HepG2 (cell line): ENCODE results near the gene MYLK. TPM values are rescaled to one million over a fixed set of nuclear protein-coding genes. Genes with fewer than 3 reads are reported as not detected.

ENCODE experiments used
- ATAC-seq: fragments of 200-7000 bp; cut with Tn5 transposase; 3 replicates; pipeline ENCODE4 v1.9.1; 2020; ENCODE audit warnings: mild to moderate bottlenecking, moderate library complexity
- BruUV-seq: library from RNA; stranded (reverse); fragments of 400-500 nt; replicated peaks from 2 replicates; lab custom pipeline; 2021; lab: Mats Ljungman, UMichigan
- CTCF ChIA-PET: fragments of 300-600 bp; formaldehyde crosslinking; extraction: SDS; loops from one replicate; lab custom pipeline; 2021; ENCODE audit warnings: low total read pairs, inconsistent platforms, low intra/inter-chr PET ratio; lab: Yijun Ruan, JAX
- POLR2A ChIA-PET: fragments of 350-600 bp; sonication (Branson Sonifier 250); formaldehyde crosslinking; loops from one replicate; lab custom pipeline; 2020; ENCODE audit warnings: antibody characterized with exemption, inconsistent platforms; lab: Yijun Ruan, JAX
- DNase-seq: peaks from one replicate; pipeline ENCODE4 v3.0.0-alpha.2; 2015; ENCODE audit warnings: low spot score
- FAIRE-seq: peaks from 3 replicates; lab custom pipeline; 2011; peaks lifted over from hg19 to GRCh38; lab: Jason Lieb, UNC
- H2AFZ ChIP-seq: one replicate; pipeline ENCODE4 v1.6.1; 2011; ENCODE audit warnings: low read length, inconsistent platforms
- H3K27ac ChIP-seq: fragments of 300-600 bp; 3 replicates; pipeline ENCODE4 v1.8.0; 2011; ENCODE audit warnings: mixed run types, mild to moderate bottlenecking, mixed read lengths, low read length, inconsistent platforms; ENCODE audit not compliant: insufficient read depth; ENCODE audit errors: extremely low read length
- H3K27me3 ChIP-seq, 2 experiments: fragments of 200-600 bp in 1 of 2; 2 replicates in 1 of 2; 3 replicates in 1 of 2; pipeline versions ENCODE4 v1.6.0 to v1.8.0; 2011; ENCODE audit warnings: low read length in 2 of 2, mild to moderate bottlenecking in 2 of 2, moderate library complexity in 2 of 2, inconsistent platforms in 1 of 2; ENCODE audit not compliant: insufficient read depth in 2 of 2, control insufficient read depth in 1 of 2
- H3K36me3 ChIP-seq, 2 experiments: fragments of 200-600 bp in 1 of 2; replicated peaks in 1 of 2; 2 replicates in 1 of 2; 3 replicates in 1 of 2; pipeline versions ENCODE4 v1.5.1 to v1.8.0; 2011; ENCODE audit warnings: low read length in 2 of 2, inconsistent platforms in 1 of 2; ENCODE audit not compliant: insufficient read depth in 2 of 2, control insufficient read depth in 1 of 2
- H3K4me1 ChIP-seq: 2 replicates; pipeline ENCODE4 v1.5.1; 2012; ENCODE audit warnings: low read length, inconsistent platforms; ENCODE audit not compliant: insufficient read depth
- H3K4me2 ChIP-seq: 2 replicates; pipeline ENCODE4 v1.6.0; 2011; ENCODE audit warnings: low read depth, low read length, inconsistent platforms
- H3K4me3 ChIP-seq, 3 experiments: fragments of 200-600 bp in 1 of 3; sonication (generic), shearing (Covaris generic) in 1 of 3; replicated peaks in 1 of 3; 2 replicates each; pipeline ENCODE4 v1.5.1; 2011 to 2016; ENCODE audit warnings: low read length in 3 of 3, inconsistent platforms in 2 of 3, low read depth in 2 of 3, mild to moderate bottlenecking in 2 of 3, control low read depth in 1 of 3, mixed read lengths in 1 of 3; ENCODE audit not compliant: insufficient read depth in 1 of 3
- H3K79me2 ChIP-seq: one replicate; pipeline ENCODE4 v1.6.1; 2011; ENCODE audit warnings: low read length, inconsistent platforms; ENCODE audit not compliant: insufficient read depth
- H3K9ac ChIP-seq: 2 replicates; pipeline ENCODE4 v1.6.0; 2011; ENCODE audit warnings: mild to moderate bottlenecking, low read depth, low read length, inconsistent platforms; ENCODE audit not compliant: insufficient read depth
- H3K9me3 ChIP-seq: 2 replicates; pipeline ENCODE4 v1.5.1; 2012; ENCODE audit warnings: mild to moderate bottlenecking, low read length
- H4K20me1 ChIP-seq: 2 replicates; pipeline ENCODE4 v1.6.0; 2011; ENCODE audit warnings: inconsistent platforms, mild to moderate bottlenecking, low read length, moderate library complexity; ENCODE audit not compliant: insufficient read depth
- BRD4 ChIP-seq: sonication (generic); formaldehyde crosslinking; IDR thresholded peaks from 2 replicates; pipeline ENCODE4 v1.4.0; 2020; ENCODE audit warnings: missing genetic modification reagents
- CEBPB ChIP-seq: IDR thresholded peaks from 2 replicates; pipeline ENCODE4 v1.6.1; 2011; ENCODE audit warnings: low read depth, low read length, improper control_type of control experiment, borderline replicate concordance
- EP300 ChIP-seq, 3 experiments: sonication (generic) in 1 of 3; formaldehyde crosslinking in 1 of 3; IDR thresholded peaks; 2 replicates each; pipeline versions ENCODE4 v1.5.1 to v1.6.1; 2011 to 2020; ENCODE audit warnings: low read depth in 2 of 3, low read length in 2 of 3, borderline replicate concordance in 1 of 3, improper control_type of control experiment in 1 of 3, mild to moderate bottlenecking in 1 of 3, missing genetic modification reagents in 1 of 3, moderate library complexity in 1 of 3
- FOXO1 ChIP-seq: sonication (generic); formaldehyde crosslinking; IDR thresholded peaks from 2 replicates; pipeline ENCODE4 v1.4.0; 2020; ENCODE audit warnings: missing genetic modification reagents
- HMG20A ChIP-seq: IDR thresholded peaks from 2 replicates; pipeline ENCODE4 v1.6.1; 2016; ENCODE audit warnings: borderline replicate concordance
- MEIS2 ChIP-seq: sonication (generic); formaldehyde crosslinking; IDR thresholded peaks from 2 replicates; pipeline ENCODE4 v1.9.0; 2021; ENCODE audit warnings: mild to moderate bottlenecking, missing genetic modification reagents
- MTA1 ChIP-seq: sonication (generic); formaldehyde crosslinking; IDR thresholded peaks from 2 replicates; pipeline ENCODE4 v1.4.0; 2020; ENCODE audit warnings: missing genetic modification reagents, mild to moderate bottlenecking, borderline replicate concordance
- NR2C2 ChIP-seq: sonication (generic); formaldehyde crosslinking; IDR thresholded peaks from 2 replicates; pipeline ENCODE4 v1.4.0; 2020; ENCODE audit warnings: missing genetic modification reagents, mild to moderate bottlenecking, moderate library complexity, borderline replicate concordance
- PTBP1 ChIP-seq: fragments of 200-400 bp; formaldehyde crosslinking; IDR thresholded peaks from 2 replicates; pipeline ENCODE4 v1.6.1; 2018; ENCODE audit warnings: low read length, low read depth; ENCODE audit not compliant: poor library complexity, severe bottlenecking
- SPEN ChIP-seq: sonication (generic); formaldehyde crosslinking; IDR thresholded peaks from 2 replicates; pipeline ENCODE4 v1.5.1; 2020; ENCODE audit warnings: low read depth, mild to moderate bottlenecking, missing genetic modification reagents
- TIGD3 ChIP-seq: sonication (generic); formaldehyde crosslinking; IDR thresholded peaks from 2 replicates; pipeline ENCODE4 v1.5.1; 2020; ENCODE audit warnings: mild to moderate bottlenecking, missing genetic modification reagents, borderline replicate concordance
- ZNF556 ChIP-seq: sonication (generic); formaldehyde crosslinking; IDR thresholded peaks from 2 replicates; pipeline ENCODE4 v1.4.0; 2020; ENCODE audit warnings: mild to moderate bottlenecking, missing genetic modification reagents, borderline replicate concordance
- ZNF576 ChIP-seq: sonication (generic); formaldehyde crosslinking; IDR thresholded peaks from 2 replicates; pipeline ENCODE4 v1.4.0; 2020; ENCODE audit warnings: mild to moderate bottlenecking, missing genetic modification reagents
- ZNF597 ChIP-seq: sonication (generic); formaldehyde crosslinking; IDR thresholded peaks from 2 replicates; pipeline ENCODE4 v1.5.0; 2020; ENCODE audit warnings: missing genetic modification reagents
- ZNF780A ChIP-seq: sonication (generic); formaldehyde crosslinking; IDR thresholded peaks from 2 replicates; pipeline ENCODE4 v1.8.0; 2022; ENCODE audit warnings: mild to moderate bottlenecking, missing genetic modification reagents, moderate library complexity
- ZNF879 ChIP-seq: sonication (generic); formaldehyde crosslinking; IDR thresholded peaks from 2 replicates; pipeline ENCODE4 v1.8.1; 2023; ENCODE audit warnings: missing genetic modification reagents
- WGBS: methylation state at CpG from one replicate; pipeline ENCODE4 v1.1.6; 2017; ENCODE audit warnings: low lambda C conversion rate; 5-methylcytosine and 5-hydroxymethylcytosine counted together
- in situ Hi-C: cut with HindIII; loops from 2 replicates; pipeline ENCODE4 v1.10.0; 2017; ENCODE audit warnings: low pct_unique_long_range_greater_than_20kb; ENCODE audit not compliant: extremely low pct_ligation_motif_present
- intact Hi-C: fragments of 100-400 bp; cut with micrococcal nuclease; formaldehyde crosslinking; loops from one replicate; pipeline ENCODE4 v1.10.0; 2022; ENCODE audit not compliant: unreplicated experiment
- polyA plus RNA-seq, 8 experiments: library from polyadenylated mRNA; depleted of rRNA in 3 of 8; stranded (reverse) in 7 of 8; unstranded in 1 of 8; fragments of >200 nt; fragmentation: Illumina TruSeq in 4 of 8; extraction: Trizol in 4 of 8; gene quantifications; 2 replicates each; pipeline versions ENCODE4 v1.2.1 to v1.2.3, GENCODE V29; 2011 to 2016; ENCODE audit warnings: low read depth in 4 of 8, missing spikeins in 1 of 8, mixed read lengths in 1 of 8; ENCODE audit not compliant: insufficient read depth in 1 of 8
- total RNA-seq, 5 experiments: library from RNA; depleted of rRNA; stranded (reverse); fragments of >200 nt; fragmentation: Illumina TruSeq; extraction: Trizol; gene quantifications; 2 replicates each; pipeline ENCODE4 v1.2.3, GENCODE V29; 2016; ENCODE audit warnings: low read depth in 1 of 5
- TF ChIP-seq, protein P1 (sequence below): sonication (generic); formaldehyde crosslinking; IDR thresholded peaks from 2 replicates; pipeline ENCODE4 v1.8.1; 2023; ENCODE audit warnings: mild to moderate bottlenecking, missing genetic modification reagents, borderline replicate concordance
- TF ChIP-seq, protein P2 (sequence below): fragments of 450-650 bp; IDR thresholded peaks from 2 replicates; pipeline ENCODE4 v1.6.1; 2016

The MYLK gene
- total and polyA plus RNA-seq, 2 of the 13 experiments (the other 11 are each of a cell fraction or from before 2014, with no cell fraction given) = 10.6 to 34.9 TPM

DNA sequence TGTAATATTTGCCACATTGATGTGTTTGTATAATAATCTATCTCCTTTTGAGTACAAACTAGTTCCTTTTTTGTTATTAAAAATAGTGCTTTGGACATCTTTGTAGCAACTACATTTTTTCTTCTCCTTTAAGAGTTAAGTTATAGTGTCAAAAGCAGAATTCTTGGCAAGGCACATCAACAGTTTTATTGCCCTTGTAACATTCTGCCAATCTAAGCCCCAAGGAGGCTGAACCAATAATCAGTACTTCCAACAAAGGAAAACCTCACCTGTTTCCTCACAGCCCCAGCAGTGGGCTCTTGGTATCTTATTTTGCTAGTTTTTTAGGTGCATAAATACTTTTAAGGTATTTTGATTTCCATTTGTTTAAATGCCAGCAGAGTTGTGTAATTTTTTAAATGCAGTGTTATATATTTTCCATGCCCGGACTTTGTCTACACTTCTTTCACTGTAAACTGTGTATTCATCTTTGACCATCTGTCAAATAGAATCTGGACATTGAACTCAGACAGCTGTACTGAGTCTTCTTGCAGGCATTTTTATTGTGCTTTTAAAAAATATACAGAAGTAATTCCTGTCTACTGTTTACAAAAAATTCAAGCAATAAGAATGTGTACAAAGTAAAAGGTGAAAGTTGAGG is 101.0 kb downstream of the MYLK start:
- ChIA-PET POLR2A (interaction anchor here (0.9 to 1.5 kb wide), 2 partner anchors 16 to 28 kb away, joined by 6 to 7 read pairs; no protein-coding TSS in a partner anchor), CTCF (no interaction called here)
- H3K27me3 ChIP-seq = no peaks in the 10 kb centered on the region
- in situ Hi-C loops = no loop called here
- H3K36me3 ChIP-seq = peaks cover 1 to 11% of the 10 kb centered on the region in 2 experiments; a peak in 4 of 5 replicates
- FAIRE-seq = peak; percentile 55
- peak overlapping the region; percentile 14; the same call in 1 of the 2 replicates for H3K9ac ChIP-seq
- 5% methylated on average over 1 of the region's 1 CpG for WGBS
- intact Hi-C loops = loop anchor here (2.0 kb wide), 1 partner anchor 28 kb away; no protein-coding TSS in a partner anchor
- peaks cover 57% of the 10 kb centered on the region for H3K4me1 ChIP-seq
- no peaks in the 10 kb centered on the region for H3K9me3 ChIP-seq
- TSS peak; percentile 25 for BruUV-seq
- peak overlapping the region; percentile 56 for H3K27ac ChIP-seq
- H4K20me1 ChIP-seq = no peaks in the 10 kb centered on the region
- ATAC-seq = peak; percentile 88
- H2AFZ ChIP-seq = no peak overlapping the region
- peak; percentile 72 for DNase-seq
- H3K79me2 ChIP-seq = peaks cover 25% of the 10 kb centered on the region
- peak overlapping the region; percentile 46 for H3K4me2 ChIP-seq
- peak overlapping the region in 1 of 3 experiments; percentile 13; a peak in 1 of 6 replicates for H3K4me3 ChIP-seq
- TF ChIP-seq ZNF879 (CRISPR knock-in tag) = no peak
- no peak for TF ChIP-seq BRD4 (CRISPR knock-in tag)
- no peak for TF ChIP-seq ZNF576 (CRISPR knock-in tag)
- TF ChIP-seq FOXO1 (CRISPR knock-in tag) = no peak
- TF ChIP-seq PTBP1 = no peak
- TF ChIP-seq, protein P1, sequence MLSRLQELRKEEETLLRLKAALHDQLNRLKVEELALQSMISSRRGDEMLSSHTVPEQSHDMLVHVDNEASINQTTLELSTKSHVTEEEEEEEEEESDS (CRISPR knock-in tag) = no peak
- TF ChIP-seq, protein P2, sequence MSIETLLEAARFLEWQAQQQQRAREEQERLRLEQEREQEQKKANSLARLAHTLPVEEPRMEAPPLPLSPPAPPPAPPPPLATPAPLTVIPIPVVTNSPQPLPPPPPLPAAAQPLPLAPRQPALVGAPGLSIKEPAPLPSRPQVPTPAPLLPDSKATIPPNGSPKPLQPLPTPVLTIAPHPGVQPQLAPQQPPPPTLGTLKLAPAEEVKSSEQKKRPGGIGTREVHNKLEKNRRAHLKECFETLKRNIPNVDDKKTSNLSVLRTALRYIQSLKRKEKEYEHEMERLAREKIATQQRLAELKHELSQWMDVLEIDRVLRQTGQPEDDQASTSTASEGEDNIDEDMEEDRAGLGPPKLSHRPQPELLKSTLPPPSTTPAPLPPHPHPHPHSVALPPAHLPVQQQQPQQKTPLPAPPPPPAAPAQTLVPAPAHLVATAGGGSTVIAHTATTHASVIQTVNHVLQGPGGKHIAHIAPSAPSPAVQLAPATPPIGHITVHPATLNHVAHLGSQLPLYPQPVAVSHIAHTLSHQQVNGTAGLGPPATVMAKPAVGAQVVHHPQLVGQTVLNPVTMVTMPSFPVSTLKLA = no peak
- TF ChIP-seq ZNF780A (CRISPR knock-in tag) = no peak
- TF ChIP-seq ZNF556 (CRISPR knock-in tag) = no peak
- no peak for TF ChIP-seq TIGD3 (CRISPR knock-in tag)
- TF ChIP-seq HMG20A (CRISPR knock-in tag) = peak; percentile 53; the same call in 1 of the 2 replicates
- TF ChIP-seq MTA1 (CRISPR knock-in tag) = no peak
- no peak for TF ChIP-seq MEIS2 (CRISPR knock-in tag)
- peak; percentile 37; the same call in 1 of the 2 replicates for TF ChIP-seq CEBPB
- TF ChIP-seq ZNF597 (CRISPR knock-in tag) = no peak
- TF ChIP-seq SPEN = no peak
- TF ChIP-seq EP300 (IDR thresholded peaks at IDR 0.05; ENCODE audit: low read depth in 2 of 2, low read length in 2 of 2) = peak in 1 of 2 experiments; percentile 21; a peak in 1 of 4 replicates
- no peak for TF ChIP-seq EP300 (CRISPR knock-in tag; IDR thresholded peaks at IDR 0.05; ENCODE audit: borderline replicate concordance)
- 0 out of 2 replicates have a peak, but pooled peaks have one; percentile 17 for TF ChIP-seq NR2C2
